Ovary (tissue), 9 donors: ENCODE results near the gene CRTC3. TPM values are rescaled to one million over a fixed set of nuclear protein-coding genes. Genes with fewer than 3 reads are reported as not detected.

Experiments used
- DNase-seq, 5 donors: peaks; one replicate each; pipeline ENCODE4 v3.0.0-alpha.2; 2019 to 2020
- H3K27ac ChIP-seq, 2 donors: fragments of 200-600 bp; one replicate each; pipeline versions ENCODE4 v1.5.1 to v1.8.0; 2019 to 2022
- H3K27me3 ChIP-seq: fragments of 200-600 bp; one replicate; pipeline ENCODE4 v1.8.0; 2022
- H3K36me3 ChIP-seq: fragments of 200-600 bp; sonication (generic); one replicate; pipeline ENCODE4 v1.5.1; 2019
- H3K4me1 ChIP-seq: one replicate; pipeline ENCODE4 v1.8.1; 2013; ENCODE audit warnings: mild to moderate bottlenecking, moderate library complexity; ENCODE audit not compliant: insufficient read depth
- H3K4me3 ChIP-seq: fragments of 200-600 bp; sonication (generic); one replicate; pipeline ENCODE4 v1.5.1; 2017
- H3K9me3 ChIP-seq, 2 donors: fragments of 200-600 bp in 1 of 2; sonication (generic) in 1 of 2; one replicate each; pipeline versions ENCODE4 v1.5.1 to v1.8.1; 2013 to 2019; ENCODE audit warnings: mild to moderate bottlenecking in 1 of 2, moderate library complexity in 1 of 2
- EP300 ChIP-seq: sonication (generic); formaldehyde crosslinking; IDR thresholded peaks from one replicate; pipeline ENCODE4 v1.6.1; 2017; ENCODE audit warnings: antibody characterized with exemption
- POLR2A ChIP-seq: fragments of 450-650 bp; IDR thresholded peaks from one replicate; pipeline ENCODE4 v1.6.1; 2017; ENCODE audit warnings: antibody characterized with exemption, mild to moderate bottlenecking, moderate library complexity
- whole genome bisulfite sequencing, 3 donors: extraction: QIAGEN DNeasy Blood & Tissue Kit in 1 of 3; methylation state at CpG; one replicate each; pipeline versions ENCODE4 v1.1.5 to v1.1.7; 2013 to 2017; 5-methylcytosine and 5-hydroxymethylcytosine counted together
- intact Hi-C, 4 donors: fragments of 100-400 bp; cut with DNase I; formaldehyde crosslinking; loops; one replicate each; pipeline versions ENCODE4 v1.11.0 to v1.15.1; 2022 to 2023
- polyA plus RNA-seq, 2 donors: library from polyadenylated mRNA; stranded (reverse); fragments of 200-250 nt in 1 of 2; fragments of 350-450 nt in 1 of 2; fragmentation: Illumina TruSeq in 1 of 2; extraction: RNeasy Lipid Tissue Mini Kit (QIAGEN cat#74804) in 1 of 2; gene quantifications; one replicate each; pipeline ENCODE4 v1.2.3, GENCODE V29; 2013 to 2014
- total RNA-seq, 7 donors: library from RNA; depleted of rRNA in 2 of 7; stranded (reverse); fragments of >200 nt in 2 of 7; fragmentation: NEBNext Ultra II Directional in 3 of 7; extraction: Animal tissue kit (Norgen Biotek cat#: 25700) in 3 of 7; gene quantifications; one replicate each; pipeline versions ENCODE4 v1.1.0 to v1.2.4, GENCODE V29; 2016 to 2023
- TF ChIP-seq, protein P1 (sequence below), 3 donors: fragments of 450-650 bp in 2 of 3; fragments of 200-600 bp in 1 of 3; IDR thresholded peaks; one replicate each; pipeline versions ENCODE4 v1.5.1 to v1.8.0; 2016 to 2022; ENCODE audit warnings: antibody characterized with exemption in 3 of 3, mild to moderate bottlenecking in 1 of 3
- donor health status: DM: no; HTN: no; CAD: no; lungs with moderate emphysema.
- donor health status: DM: no; HTN: no; CAD: no.
- donor health status: Bipolar disorder and iron deficiency.
- donor health status: DM: yes; HTN: yes; CAD: no.
- donor health status: DM: no; HTN: no; CAD: no.
- donor health status: DM: yes; HTN: yes; CAD: no.

Gene CRTC3
- total and polyA plus RNA-seq, 9 donors: 36.9 to 106 (median 85.4) TPM

DNA sequence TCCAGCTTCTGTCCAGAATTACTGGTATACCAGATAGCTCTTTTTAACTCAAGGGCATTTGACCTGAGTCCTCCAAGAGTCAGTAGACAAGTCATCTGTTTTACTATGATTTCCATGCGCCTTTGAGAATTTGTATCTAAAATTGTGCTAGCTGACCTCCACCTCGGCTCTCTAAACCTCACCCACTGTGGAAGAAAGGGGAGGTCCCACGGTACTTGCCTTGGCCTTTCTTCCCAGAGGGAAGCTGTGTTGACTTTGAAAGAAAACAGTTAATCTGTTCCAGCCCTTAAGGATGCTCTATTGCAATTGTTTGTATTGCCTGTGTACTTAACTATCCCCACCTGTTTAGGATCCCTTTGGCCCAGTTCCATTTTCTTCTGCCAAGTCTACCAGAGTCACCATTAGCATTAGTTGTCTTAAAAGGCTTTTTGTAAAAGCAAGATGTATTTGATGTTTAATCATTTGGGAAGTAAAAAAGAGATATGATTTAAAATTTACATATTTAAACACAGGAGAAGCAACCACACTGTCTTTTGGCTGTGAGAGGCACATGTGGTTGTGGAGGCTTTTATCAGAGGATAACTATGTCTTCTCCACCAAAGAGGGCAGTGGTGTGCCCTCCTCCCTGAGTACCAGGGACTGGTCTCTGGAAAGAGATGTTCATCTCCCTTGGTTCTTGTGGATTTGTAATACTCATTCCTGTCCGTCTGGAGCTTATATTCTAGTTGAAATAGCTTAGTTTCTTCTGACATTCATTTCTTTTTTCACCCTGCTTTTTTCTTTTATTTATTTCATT is 88.8 kb downstream of the CRTC3 start:
- H3K27ac ChIP-seq: no peak overlapping the region
- no peaks in the 10 kb centered on the region for H3K9me3 ChIP-seq
- H3K36me3 ChIP-seq: no peaks in the 10 kb centered on the region
- H3K27me3 ChIP-seq: no peaks in the 10 kb centered on the region
- WGBS, 3 donors: 35 to 42% (median 38%) methylated on average over 4 of the region's 4 CpGs
- intact Hi-C loops: loop anchor here in 1 of 4 donors (10.0 kb wide), 1 partner anchor 84 kb away; no protein-coding TSS in a partner anchor
- H3K4me1 ChIP-seq: peaks cover 5% of the 10 kb centered on the region
- H3K4me3 ChIP-seq: no peak overlapping the region
- no peak for DNase-seq
- TF ChIP-seq POLR2A (no peak), EP300 (no peak)

DNA sequence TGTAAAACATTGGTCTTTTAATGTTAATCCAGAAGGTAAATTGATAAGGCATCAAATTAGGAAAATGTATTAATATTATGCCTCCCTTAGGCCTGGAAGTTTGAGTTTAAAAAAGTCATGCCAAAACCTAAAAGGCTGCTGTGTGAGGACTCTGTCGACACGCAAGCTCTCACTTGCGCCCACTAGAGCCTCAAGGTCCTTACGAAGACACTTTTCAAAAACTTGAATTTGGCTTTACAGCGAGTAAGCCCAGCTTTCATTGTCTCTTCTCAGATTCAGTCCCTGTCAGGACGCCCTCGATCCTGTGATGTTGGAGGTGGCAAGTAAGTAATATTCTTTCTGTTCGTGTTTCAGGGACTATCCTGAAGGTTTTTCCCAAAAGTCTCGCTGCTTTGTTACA is 89.7 kb downstream of the CRTC3 start:
- Histone ChIP-seq H3K27me3 (no peaks in the 10 kb centered on the region), H3K4me1 (peaks cover 5% of the 10 kb centered on the region), H3K36me3 (no peaks in the 10 kb centered on the region), H3K27ac (no peak overlapping the region), H3K4me3 (no peak overlapping the region), H3K9me3 (no peaks in the 10 kb centered on the region)
- TF ChIP-seq EP300 (no peak), POLR2A (no peak)
- intact Hi-C loops: loop anchor here in 1 of 4 donors (10.0 kb wide), 1 partner anchor 85 kb away; no protein-coding TSS in a partner anchor
- no peak for DNase-seq
- 86 to 91% (median 89%) methylated on average over 9 of the region's 9 CpGs for WGBS, 3 donors

DNA sequence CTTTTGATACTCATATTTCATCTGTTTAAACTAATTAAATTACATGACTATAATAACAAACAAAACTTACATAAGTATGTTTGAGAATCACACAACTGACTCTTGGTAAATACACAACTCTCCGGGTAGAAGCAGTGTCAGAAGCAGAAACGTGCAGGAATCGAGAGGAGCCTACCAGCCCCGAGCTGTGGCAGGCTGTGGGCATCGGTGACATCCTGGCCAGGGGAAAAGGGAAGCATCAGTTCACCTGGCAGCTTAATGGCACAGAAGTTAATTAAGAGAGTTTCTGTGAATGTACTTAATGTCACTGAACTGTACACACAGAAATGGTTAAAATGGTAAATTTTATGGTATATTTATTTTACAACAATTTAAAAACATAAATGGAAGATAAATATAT is 90.2 kb downstream of the CRTC3 start:
- Histone ChIP-seq H3K27me3 (no peaks in the 10 kb centered on the region), H3K4me3 (no peak overlapping the region), H3K27ac (no peak overlapping the region), H3K9me3 (no peaks in the 10 kb centered on the region), H3K4me1 (peaks cover 5% of the 10 kb centered on the region), H3K36me3 (no peaks in the 10 kb centered on the region)
- 62 to 78% (median 75%) methylated on average over 5 of the region's 5 CpGs for WGBS, 3 donors
- intact Hi-C loops: loop anchor here in 1 of 4 donors (10.0 kb wide), 1 partner anchor 85 kb away; no protein-coding TSS in a partner anchor
- DNase-seq: no peak
- no peak for TF ChIP-seq POLR2A
- TF ChIP-seq, protein P1, sequence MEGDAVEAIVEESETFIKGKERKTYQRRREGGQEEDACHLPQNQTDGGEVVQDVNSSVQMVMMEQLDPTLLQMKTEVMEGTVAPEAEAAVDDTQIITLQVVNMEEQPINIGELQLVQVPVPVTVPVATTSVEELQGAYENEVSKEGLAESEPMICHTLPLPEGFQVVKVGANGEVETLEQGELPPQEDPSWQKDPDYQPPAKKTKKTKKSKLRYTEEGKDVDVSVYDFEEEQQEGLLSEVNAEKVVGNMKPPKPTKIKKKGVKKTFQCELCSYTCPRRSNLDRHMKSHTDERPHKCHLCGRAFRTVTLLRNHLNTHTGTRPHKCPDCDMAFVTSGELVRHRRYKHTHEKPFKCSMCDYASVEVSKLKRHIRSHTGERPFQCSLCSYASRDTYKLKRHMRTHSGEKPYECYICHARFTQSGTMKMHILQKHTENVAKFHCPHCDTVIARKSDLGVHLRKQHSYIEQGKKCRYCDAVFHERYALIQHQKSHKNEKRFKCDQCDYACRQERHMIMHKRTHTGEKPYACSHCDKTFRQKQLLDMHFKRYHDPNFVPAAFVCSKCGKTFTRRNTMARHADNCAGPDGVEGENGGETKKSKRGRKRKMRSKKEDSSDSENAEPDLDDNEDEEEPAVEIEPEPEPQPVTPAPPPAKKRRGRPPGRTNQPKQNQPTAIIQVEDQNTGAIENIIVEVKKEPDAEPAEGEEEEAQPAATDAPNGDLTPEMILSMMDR (IDR thresholded peaks at IDR 0.05): no peak
- TF ChIP-seq EP300: no peak

DNA sequence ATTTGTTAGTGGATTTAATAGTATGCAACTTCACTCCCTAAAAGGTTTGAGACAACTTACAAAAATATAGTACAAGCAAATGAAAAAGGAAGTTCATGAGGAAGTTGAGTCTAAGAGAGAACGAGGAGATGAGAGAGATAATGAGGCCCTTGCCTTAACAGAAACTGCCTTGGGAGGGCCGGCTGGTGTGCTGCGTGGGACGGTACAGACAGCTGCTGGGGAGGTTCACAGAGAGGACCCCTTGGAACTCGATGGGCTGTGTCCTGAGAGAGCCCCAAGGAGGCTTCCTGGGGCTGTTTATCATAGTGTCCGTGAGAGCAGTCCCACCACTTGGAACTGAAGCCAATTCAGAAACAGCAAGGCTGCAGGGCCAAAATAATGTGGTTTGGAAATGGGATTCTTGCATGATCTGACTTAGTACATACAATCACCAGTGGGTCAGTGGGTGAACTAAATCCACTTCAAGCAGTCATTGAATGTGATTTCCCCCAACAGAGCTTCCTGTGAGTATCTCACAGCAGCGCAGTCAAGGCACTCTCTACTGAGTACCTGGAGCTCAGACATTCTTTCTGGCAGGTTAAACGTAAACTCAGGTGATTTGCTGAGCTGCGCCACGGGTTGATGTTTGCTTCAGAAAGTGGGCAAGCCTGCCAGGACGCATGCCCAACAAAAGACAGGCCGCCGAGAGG is 90.8 kb downstream of the CRTC3 start:
- no peak for DNase-seq
- H3K4me3 ChIP-seq: no peak overlapping the region
- no peaks in the 10 kb centered on the region for H3K9me3 ChIP-seq
- 49 to 53% (median 50%) methylated on average over 13 of the region's 13 CpGs for WGBS, 3 donors
- intact Hi-C loops: no loop called here
- no peaks in the 10 kb centered on the region for H3K27me3 ChIP-seq
- H3K4me1 ChIP-seq: peaks cover 5% of the 10 kb centered on the region
- H3K27ac ChIP-seq: no peak overlapping the region
- TF ChIP-seq, protein P1 (IDR thresholded peaks at IDR 0.05): no peak
- TF ChIP-seq EP300: no peak
- TF ChIP-seq POLR2A: no peak
- no peaks in the 10 kb centered on the region for H3K36me3 ChIP-seq

DNA sequence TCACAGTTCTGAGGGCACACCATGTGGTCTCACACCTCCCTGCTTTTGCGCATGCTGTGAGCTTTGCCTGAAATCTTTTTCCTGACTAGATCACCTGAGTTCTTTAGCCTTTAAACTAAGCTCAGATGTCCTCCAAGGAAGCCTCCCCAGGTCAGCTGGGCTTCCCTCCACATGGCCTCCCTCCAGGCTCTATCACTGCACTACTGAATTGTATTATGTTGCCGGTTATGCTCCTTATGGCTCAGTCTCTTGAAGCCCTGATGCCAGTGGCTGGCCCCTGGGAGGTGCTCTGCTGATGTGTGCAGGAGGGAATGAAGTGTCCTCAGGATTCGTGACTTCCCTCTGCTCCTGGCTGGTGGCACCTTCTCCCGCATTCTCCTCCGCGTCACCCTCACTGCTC is 94.1 kb downstream of the CRTC3 start:
- DNase-seq: no peak
- intact Hi-C loops: no loop called here
- Histone ChIP-seq H3K27ac (no peak overlapping the region), H3K36me3 (no peaks in the 10 kb centered on the region), H3K4me1 (no peaks in the 10 kb centered on the region), H3K9me3 (no peaks in the 10 kb centered on the region), H3K27me3 (no peaks in the 10 kb centered on the region), H3K4me3 (no peak overlapping the region)
- 80 to 84% (median 83%) methylated on average over 6 of the region's 6 CpGs for whole genome bisulfite sequencing, 3 donors
- TF ChIP-seq, protein P1 (IDR thresholded peaks at IDR 0.05): no peak
